GM18502 (cell line): ENCODE results near the gene BIN1.

Experiments used
- ATAC-seq: cut with Tn5 transposase; IDR thresholded peaks from one replicate; pipeline ENCODE4 v1.9.1; 2021; ENCODE audit warnings: mild to moderate bottlenecking; ENCODE audit not compliant: unreplicated experiment, poor library complexity

The BIN1 gene

GRCh38 chr2:127011796-127012195 lies 95.2 kb downstream of the BIN1 start:
- no peak for ATAC-seq

- no peak for ATAC-seq
Measured at GRCh38 chr2:127011231-127011661, 95.7 kb downstream of the BIN1 start.

DNA sequence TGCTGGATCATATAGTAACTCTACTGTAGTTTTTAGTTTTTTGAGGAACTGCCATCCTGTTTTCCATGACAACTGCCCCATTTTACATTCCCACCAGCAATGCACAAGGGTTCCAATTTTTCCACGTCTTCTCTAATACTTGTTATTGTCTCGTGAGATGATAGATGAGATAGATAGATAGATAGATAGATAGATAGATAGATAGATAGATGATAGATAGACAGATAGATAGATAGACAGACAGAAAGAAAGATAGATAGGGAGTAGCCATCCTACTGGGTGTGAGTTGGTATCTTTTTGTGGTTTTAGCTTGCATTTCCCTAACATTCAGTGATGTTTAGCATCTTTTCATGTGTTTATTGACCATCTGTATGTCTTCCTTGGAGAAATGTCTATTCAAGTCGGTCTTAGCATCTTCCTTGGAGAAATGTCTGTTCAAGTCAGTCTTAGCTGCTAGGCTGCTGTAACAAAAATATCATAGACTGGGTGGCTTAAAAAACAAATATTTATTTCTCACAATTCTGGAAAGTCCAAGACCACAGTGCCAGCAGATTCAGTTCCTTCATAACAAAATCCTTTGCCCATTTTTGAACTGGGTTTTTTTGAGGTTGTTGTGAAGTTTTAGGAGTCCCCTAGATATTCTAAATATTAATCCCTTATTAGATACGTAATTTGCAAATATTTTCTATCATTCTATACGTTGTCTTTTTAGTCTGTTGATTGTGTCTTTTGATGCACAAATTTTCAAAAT lies 98.5 kb downstream of the BIN1 start:
- ATAC-seq, result no peak

DNA sequence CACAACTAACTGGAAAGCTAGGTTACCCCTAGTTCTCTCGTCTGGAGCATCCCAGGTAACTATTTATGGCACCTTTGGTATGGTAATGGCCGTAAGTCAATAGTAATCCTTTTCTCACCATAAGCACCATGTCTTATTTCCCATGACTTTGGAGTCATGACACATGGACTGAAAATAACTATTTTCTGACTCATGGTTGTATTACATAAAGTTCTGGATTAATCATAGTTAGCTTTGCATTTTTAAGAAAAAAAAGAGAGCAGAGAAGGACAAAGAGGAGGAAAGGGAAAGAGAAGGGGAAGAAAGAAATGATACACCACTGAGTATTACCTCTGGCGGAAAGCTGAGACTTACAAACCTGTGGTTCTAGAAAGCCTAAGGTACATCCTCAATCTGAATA lies 99.3 kb downstream of the BIN1 start:
- ATAC-seq, result no peak

DNA sequence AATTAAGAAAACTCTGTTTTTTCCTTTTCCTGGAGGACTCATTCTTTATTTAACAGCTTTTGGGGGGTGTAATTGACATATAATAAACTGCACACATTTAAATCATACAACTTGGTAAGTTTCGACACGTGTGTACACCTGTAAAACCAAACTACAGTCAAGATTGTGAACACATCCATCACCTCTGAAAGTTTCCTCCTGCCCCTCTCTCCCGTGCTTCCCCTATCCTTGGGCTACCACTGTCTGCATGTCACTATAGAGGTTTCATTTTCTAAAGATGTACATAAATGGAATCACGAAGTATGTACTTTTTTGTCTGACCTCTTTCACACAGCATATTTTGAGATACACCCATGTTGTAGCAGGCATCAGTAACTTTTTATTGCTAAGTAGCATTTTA lies 100.0 kb downstream of the BIN1 start:
- ATAC-seq, result no peak

DNA sequence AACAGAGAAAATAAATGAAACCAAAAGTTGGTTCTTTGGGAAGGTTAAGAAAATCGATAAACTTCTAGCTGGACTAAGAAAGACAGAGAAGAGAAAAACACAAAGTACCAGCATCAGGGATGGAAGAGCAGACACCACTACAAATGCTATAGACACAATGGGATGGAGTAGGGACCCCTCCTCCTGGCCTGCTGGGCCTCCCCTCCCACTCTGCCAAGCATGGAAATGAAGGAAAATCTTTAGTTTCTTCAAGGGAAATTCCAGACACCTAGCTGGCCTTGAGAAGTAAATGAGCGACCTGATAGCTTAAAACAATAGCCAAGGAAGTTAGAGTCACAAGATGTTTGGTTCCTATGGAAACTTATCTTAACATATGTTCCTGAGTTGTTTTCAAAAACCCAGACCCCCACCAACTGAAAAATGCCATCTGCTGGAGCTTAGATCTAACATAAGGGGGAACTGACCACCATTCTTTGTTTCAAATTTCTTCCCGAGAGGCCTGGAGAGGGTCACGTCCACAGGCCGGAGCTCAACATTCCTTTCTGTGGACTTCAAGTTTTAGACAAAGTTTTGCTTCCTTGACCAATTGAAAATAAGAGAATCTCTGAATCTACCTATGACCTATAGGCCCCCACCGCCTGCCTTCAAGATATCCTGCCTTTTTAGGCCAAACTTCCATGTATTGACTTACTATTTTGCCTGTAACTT lies 101.9 kb downstream of the BIN1 start:
- ATAC-seq, result no peak

GRCh38 chr2:127003070-127003800 lies 103.7 kb downstream of the BIN1 start:
- ATAC-seq, result no peak

GRCh38 chr2:127001751-127002150 lies 105.2 kb downstream of the BIN1 start:
- no peak for ATAC-seq

DNA sequence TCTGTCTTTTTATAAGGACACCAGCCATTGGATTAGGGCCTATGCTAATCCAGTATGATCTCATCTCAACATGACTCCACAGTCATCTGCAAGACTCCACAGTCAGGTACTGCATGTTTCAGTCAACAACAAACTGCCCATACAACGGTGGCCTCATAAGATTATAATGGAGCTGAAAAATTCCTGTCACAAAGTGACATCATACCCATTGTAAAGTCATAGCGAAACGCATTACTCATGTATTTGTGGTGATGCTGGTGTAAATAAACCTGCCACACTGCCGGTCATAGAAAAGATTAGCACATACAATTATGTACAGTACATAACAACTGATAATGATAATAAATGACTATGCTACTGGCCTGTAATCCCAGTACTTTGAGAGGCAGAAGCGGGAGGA lies 106.0 kb downstream of the BIN1 start:
- no peak for ATAC-seq

DNA sequence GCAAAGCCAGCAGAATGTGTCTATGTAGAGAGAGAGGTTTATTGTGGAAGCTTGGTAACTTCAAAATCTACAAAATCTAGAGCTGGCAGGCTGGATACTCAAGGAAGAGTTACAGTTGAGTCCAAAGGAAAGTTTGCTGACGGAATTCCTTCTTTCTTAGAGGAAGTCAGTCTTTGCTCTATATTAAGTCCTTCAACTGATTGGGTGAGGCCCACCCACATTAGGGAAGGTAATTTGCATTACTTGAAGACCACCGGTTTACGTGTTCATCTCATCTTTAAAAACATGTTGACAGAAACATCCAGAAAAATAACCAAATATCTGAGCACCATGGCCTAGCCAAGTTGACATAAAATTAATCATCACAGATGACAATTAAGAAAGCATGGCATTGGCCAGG lies 106.8 kb downstream of the BIN1 start:
- ATAC-seq, result no peak

DNA sequence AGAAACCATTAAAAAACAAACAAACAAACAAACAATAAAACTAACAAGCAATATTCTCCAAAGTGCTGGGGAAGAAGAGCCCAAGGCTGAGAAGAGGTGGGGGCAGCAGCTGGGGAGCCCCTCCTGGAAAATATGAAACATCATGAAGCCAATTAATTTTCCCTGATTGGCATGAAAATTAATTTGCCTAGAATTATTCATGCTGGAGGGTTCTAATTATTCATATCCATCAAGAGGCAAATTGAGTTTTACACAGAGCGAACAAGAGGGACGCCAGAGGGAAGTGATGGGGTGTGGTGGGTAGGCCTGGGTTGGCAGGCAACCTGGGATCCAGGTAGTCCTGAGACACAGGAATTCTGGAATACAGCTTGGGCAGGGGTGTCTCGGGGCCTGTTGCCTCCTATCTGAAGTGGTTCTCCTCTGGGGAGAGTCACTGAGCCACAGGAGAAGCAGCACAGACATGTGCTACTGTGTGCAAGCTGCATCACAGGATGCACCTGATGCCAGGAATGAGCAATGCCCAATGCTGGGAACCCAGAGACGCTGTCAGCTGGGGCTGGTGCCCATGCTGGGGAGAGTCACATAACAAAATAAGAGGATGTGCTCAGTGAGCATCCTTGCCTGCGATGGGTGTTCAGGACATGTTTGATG lies 107.7 kb downstream of the BIN1 start:
- ATAC-seq, result no peak

DNA sequence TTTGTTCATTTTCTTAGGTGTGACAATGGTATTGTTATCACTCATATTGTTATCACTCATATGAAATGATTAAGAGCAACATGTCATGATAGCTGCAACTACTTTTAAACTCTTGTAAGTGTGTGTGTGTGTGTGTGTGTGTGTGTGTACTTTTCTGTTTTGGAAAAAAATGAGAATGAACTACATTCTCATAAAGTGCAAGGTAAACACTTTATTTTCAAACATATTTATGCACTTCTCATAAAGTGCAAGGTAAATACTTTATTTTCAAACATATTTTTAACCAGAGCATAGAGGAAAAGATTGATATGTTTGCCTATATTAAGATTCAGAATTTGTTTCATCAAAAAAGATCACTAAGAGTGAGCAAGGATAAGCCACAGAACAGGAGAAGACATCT lies 108.5 kb downstream of the BIN1 start:
- ATAC-seq, result no peak
